Natural killer cell treated with Interleukin-12 subunit alpha and Interleukin-12 subunit beta and Interleukin-15 and Interleukin-18, amount 100 ng/mL, for 72 hours (primary cell): Measurements from ENCODE around the gene SPG11. TPM values are rescaled to one million over a fixed set of nuclear protein-coding genes. Genes with fewer than 3 reads are reported as not detected.
"Not testable (repeated sequence)": the region's sequence is repeated elsewhere in the genome, so short reads cannot be mapped to it uniquely, and the experiment has no call there.

Experiments used
- ATAC-seq, 2 donors: fragments of 150-1000 bp; cut with Tn5 transposase in 1 of 2; sonication (Bioruptor Pico), chemical (Tn5 transposase) in 1 of 2; 2 replicates each; pipeline ENCODE4 v1.10.0; 2021
- DNase-seq: peaks from one replicate; pipeline ENCODE4 v3.0.0; 2022; ENCODE audit warnings: low spot score
- H3K27ac Mint-ChIP-seq, 2 donors: 1 replicate in 1 of 2; 2 replicates in 1 of 2; pipeline ENCODE4 v1.8.0; 2022; ENCODE audit warnings: mixed read lengths in 2 of 2, mild to moderate bottlenecking in 1 of 2, moderate library complexity in 1 of 2
- H3K27me3 Mint-ChIP-seq, 2 donors: 1 replicate in 1 of 2; 2 replicates in 1 of 2; pipeline ENCODE4 v1.8.0; 2022; ENCODE audit warnings: mixed read lengths in 2 of 2
- H3K36me3 Mint-ChIP-seq: one replicate; pipeline ENCODE4 v1.8.0; 2022; ENCODE audit warnings: mixed read lengths
- H3K4me1 Mint-ChIP-seq, 2 donors: 1 replicate in 1 of 2; 2 replicates in 1 of 2; pipeline ENCODE4 v1.8.0; 2022; ENCODE audit warnings: low read depth in 2 of 2, mixed read lengths in 2 of 2, mild to moderate bottlenecking in 1 of 2
- H3K4me3 Mint-ChIP-seq: one replicate; pipeline ENCODE4 v1.8.0; 2022; ENCODE audit warnings: mixed read lengths
- H3K9me3 Mint-ChIP-seq: 2 replicates; pipeline ENCODE4 v1.8.0; 2022; ENCODE audit warnings: mixed read lengths
- total RNA-seq, 2 donors: library from RNA; stranded (reverse); gene quantifications; one replicate each; pipeline ENCODE4 v1.2.3, GENCODE V29; 2022

The SPG11 gene
- total RNA-seq, 2 donors from 2014 or later: 86.2 to 114 TPM

DNA sequence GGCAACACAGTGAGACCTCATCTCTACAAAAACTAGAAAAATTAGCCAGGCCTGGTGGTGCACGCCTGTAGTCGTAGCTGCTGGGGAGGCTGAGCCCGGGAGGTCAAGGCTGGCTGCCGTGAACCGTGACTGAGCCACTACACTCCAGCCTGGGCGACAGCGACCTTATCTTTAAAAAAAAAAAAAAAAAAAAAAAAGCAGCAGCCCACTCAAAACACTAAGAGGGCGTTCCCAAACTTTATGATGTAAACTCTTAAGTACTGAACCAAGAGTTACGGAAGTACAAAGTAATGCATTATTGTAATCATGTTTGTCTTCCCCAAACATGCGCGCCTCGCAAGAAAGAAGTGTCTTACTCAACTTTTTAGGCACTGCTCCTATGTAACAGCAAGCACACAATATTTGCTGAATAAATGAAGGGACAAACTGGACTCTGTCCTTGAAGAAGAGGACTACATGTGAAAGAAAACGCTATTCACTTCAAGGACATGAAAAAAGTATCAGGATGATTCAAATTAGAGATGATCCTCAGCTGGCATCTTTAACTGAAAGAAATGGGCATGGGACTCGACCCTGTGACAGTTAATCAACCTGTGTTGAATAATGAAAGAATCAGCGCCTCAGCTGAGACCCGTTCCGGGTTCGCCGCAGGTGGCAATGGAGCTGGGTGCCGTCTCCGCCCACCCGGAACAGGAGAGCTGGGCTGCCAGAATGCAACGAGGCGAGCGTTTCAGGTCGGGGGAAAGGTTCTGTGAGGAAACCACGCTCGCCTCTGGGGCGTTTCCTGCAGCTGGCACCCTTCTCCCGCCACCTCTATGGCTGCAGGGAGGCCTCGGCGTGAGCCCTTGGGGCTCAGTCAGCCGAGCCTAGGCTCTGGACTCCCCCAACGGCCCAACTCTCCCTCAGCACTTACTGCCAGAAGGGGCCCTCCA, 718 bp downstream of the SPG11 start:
- H3K36me3 Mint-ChIP-seq: peaks cover 7% of the 10 kb centered on the region
- H3K9me3 Mint-ChIP-seq: no peaks in the 10 kb centered on the region
- H3K4me3 Mint-ChIP-seq: peak overlapping the region; percentile 95
- H3K27me3 Mint-ChIP-seq: no peaks in the 10 kb centered on the region
- peak; percentile 92 for DNase-seq
- peak; percentile 83 to 87 for ATAC-seq
- peak overlapping the region; percentile 97 for H3K27ac Mint-ChIP-seq
- peaks cover 39 to 58% of the 10 kb centered on the region in 2 donors for H3K4me1 Mint-ChIP-seq

DNA sequence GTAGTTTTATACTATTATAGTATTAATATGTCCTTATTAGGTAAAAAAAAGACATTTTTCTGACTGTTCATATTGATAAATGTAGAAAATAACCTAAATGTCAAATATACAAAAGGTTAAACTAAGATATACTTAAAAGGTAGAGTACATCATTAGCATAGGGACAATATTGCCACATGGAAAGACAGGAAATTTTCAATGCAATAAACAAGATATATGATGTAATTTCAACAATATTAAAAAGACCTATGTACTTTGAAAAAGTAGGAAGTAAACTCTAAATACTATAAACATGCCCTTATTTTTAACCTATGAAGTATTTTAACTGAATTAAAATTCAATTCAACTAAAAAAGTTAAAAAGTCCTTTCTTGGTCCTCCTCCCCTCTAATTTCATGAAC, 1.9 kb downstream of the SPG11 start:
- Mint-ChIP-seq H3K9me3 (no peaks in the 10 kb centered on the region), H3K4me1 (peaks cover 34 to 52% of the 10 kb centered on the region in 2 donors), H3K27me3 (no peaks in the 10 kb centered on the region), H3K27ac (peak overlapping the region; percentile 97), H3K36me3 (peaks cover 10% of the 10 kb centered on the region), H3K4me3 (peak overlapping the region; percentile 95)
- DNase-seq (no peak), ATAC-seq (no peak)

DNA sequence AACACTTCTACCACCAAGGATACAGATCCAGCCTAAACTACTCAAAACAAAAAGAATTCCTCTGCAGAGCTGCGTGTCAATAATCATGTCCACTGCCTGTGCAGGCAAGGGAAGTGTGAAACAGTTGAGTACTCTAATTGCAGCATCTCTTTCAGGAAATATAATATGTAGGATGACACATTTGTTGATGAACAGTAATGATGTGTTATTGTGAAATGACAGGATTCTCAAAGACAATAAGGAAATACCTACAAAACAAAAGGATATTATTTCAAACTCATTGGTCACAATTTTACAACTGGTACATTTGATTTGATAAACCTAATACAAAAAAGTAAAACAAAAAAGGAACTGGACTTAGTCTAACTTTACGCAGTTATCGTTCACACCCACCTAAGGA, 4.4 kb downstream of the SPG11 start:
- Mint-ChIP-seq H3K27ac (peak overlapping the region; percentile 71 to 79), H3K36me3 (peaks cover 20% of the 10 kb centered on the region)

DNA sequence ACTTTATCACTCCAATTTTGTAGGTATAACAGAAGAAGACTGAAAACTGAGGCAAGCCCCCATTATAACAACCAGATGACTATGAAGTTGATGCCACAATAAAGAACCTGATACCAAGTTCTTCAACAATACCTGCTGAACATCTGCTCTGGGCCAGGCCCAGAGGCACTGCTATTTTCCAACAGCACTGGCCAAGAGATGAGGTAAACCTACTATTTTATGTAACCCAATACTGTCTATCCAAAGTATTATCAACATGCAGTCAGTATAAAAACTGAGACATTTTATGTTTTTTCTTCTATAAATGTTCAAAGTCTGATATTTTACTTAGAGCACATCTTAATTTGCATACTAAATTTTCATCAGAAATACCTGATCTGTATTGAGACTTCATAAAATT, 6.1 kb downstream of the SPG11 start:
- Mint-ChIP-seq H3K27me3 (no peaks in the 10 kb centered on the region), H3K36me3 (peaks cover 20% of the 10 kb centered on the region), H3K27ac (no peak overlapping the region), H3K9me3 (no peaks in the 10 kb centered on the region), H3K4me1 (peaks cover 27 to 37% of the 10 kb centered on the region in 2 donors), H3K4me3 (no peak overlapping the region)
- DNase-seq (no peak), ATAC-seq (no peak)

More for the DNA sequence above, 4.4 kb downstream of the SPG11 start:
- no peaks in the 10 kb centered on the region for H3K9me3 Mint-ChIP-seq
- peaks cover 26 to 47% of the 10 kb centered on the region in 2 donors for H3K4me1 Mint-ChIP-seq
- H3K27me3 Mint-ChIP-seq: no peaks in the 10 kb centered on the region
- DNase-seq (no peak), ATAC-seq (no peak)
- H3K4me3 Mint-ChIP-seq: peak overlapping the region; percentile 58

DNA sequence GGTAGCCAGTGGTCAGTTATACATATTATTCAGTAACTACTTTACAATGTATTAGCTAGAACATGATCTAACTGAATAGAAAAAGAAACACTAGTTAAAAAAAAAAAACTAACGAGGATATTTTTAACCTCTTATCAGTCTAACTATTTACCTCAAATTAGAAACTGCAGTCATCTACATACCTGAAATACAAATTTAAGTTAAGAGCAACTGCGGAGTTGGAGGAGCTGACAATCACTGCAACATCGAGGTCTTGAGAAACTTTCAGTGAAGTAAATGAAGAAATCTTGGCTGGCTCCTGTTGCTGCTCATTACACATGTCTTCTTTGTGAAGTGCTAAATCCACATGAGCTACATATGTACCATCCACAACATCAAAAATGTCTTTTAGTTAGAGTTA, 6.5 kb downstream of the SPG11 start:
- ATAC-seq: no peak
- H3K4me1 Mint-ChIP-seq: peaks cover 26 to 36% of the 10 kb centered on the region in 2 donors

DNA sequence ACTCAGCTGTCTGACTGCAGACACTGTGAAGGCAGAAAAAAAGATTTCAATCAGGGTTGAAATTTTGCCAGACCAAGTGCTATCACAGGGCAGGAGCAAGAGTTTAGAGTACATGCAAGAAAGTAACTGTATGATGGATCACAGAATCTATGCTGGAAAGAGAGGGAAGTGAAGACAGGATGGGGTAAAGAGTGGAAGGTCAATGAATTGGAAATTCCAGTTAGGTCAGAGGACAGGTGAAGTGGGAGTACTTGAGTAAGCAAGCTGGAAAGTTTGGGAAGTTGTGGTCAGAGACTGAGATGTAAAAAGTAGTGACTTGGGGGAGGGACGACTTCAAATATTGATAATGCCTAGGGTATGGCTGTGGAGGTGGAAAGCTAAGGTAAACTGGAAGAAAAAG, 7.2 kb downstream of the SPG11 start:
- ATAC-seq (no peak), DNase-seq (no peak)
- no peak overlapping the region for H3K4me3 Mint-ChIP-seq
- peak overlapping the region; percentile 4 to 28 for H3K27ac Mint-ChIP-seq
- H3K36me3 Mint-ChIP-seq: peaks cover 25% of the 10 kb centered on the region
- H3K27me3 Mint-ChIP-seq: no peaks in the 10 kb centered on the region
- no peaks in the 10 kb centered on the region for H3K9me3 Mint-ChIP-seq
- peaks cover 24 to 38% of the 10 kb centered on the region in 2 donors for H3K4me1 Mint-ChIP-seq

More for the DNA sequence above, 6.5 kb downstream of the SPG11 start:
- no peak overlapping the region for H3K4me3 Mint-ChIP-seq
- no peaks in the 10 kb centered on the region for H3K27me3 Mint-ChIP-seq
- peak overlapping the region; percentile 4 to 28 for H3K27ac Mint-ChIP-seq
- H3K9me3 Mint-ChIP-seq: no peaks in the 10 kb centered on the region
- no peak for DNase-seq
- H3K36me3 Mint-ChIP-seq: peaks cover 20% of the 10 kb centered on the region

DNA sequence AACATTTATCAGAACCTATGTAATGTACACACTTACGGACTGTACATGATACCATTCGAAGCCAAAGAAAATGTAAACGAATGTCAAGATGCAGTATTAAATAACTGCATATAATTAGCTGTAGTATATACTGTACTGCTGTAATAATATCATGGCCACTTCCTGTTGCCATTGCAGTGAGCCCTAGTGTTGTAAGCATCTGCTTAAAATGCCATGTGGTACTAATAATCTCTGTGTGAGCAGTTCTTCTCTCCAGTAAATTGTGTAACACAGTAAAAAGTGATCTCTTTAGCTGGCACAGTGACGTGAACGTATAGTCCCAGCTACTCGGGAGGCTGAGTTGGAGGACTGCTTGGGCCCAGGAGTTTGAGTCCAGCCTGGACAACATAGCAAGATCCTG, 8.6 kb downstream of the SPG11 start:
- ATAC-seq (no peak), DNase-seq (no peak)
- H3K27ac Mint-ChIP-seq: peak overlapping the region in 1 of 2 donors; percentile 42
- H3K4me3 Mint-ChIP-seq: no peak overlapping the region
- H3K36me3 Mint-ChIP-seq: peaks cover 27% of the 10 kb centered on the region
- no peaks in the 10 kb centered on the region for H3K27me3 Mint-ChIP-seq
- H3K4me1 Mint-ChIP-seq: peaks cover 27 to 31% of the 10 kb centered on the region in 2 donors
- no peaks in the 10 kb centered on the region for H3K9me3 Mint-ChIP-seq

DNA sequence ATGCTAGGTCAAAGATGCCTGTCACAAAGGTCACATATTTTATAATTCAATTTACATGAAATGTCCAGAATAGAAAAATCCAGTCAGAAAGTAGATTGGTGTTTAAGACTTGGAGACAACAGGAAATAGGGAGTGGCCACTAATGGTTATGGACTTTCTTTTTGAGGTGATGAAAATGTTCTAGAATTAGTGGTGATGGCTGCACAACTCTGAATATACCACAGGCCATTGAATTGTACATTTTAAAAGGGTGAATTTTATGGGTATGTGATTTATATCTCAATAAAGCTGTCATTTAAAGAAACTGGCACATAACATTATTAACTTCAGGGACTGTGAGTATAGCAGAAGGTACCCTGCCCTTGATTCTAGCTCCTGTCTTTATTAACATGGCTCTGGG, 15.8 kb downstream of the SPG11 start:
- no peaks in the 10 kb centered on the region for H3K27me3 Mint-ChIP-seq
- peaks cover 10% of the 10 kb centered on the region for H3K9me3 Mint-ChIP-seq
- peak overlapping the region; percentile 69 for H3K27ac Mint-ChIP-seq
- peak overlapping the region; percentile 23 for H3K4me3 Mint-ChIP-seq
- no peak for ATAC-seq
- H3K4me1 Mint-ChIP-seq: peaks cover 44 to 57% of the 10 kb centered on the region in 2 donors
- DNase-seq: no peak
- peaks cover 47% of the 10 kb centered on the region for H3K36me3 Mint-ChIP-seq

DNA sequence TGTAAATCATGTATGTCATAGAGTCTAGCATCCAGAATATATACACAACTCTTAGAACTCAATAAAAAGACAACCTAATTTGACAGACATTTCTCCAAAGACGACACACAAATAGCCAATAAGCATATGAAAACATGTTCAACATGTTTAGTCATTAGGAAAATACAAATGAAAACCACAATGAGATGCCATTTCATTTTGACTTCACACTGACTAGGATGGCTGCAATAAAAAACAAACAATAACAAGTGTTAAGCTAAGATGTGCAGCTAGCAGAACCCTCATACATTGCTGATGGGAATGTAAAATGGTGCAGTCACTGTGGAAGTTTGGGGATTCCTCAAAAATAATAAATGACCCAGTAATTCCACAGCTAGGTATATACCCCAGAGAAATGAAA, 16.4 kb downstream of the SPG11 start:
- Mint-ChIP-seq H3K9me3 (peaks cover 10% of the 10 kb centered on the region), H3K36me3 (peaks cover 47% of the 10 kb centered on the region), H3K27me3 (no peaks in the 10 kb centered on the region), H3K4me1 (peaks cover 44 to 57% of the 10 kb centered on the region in 2 donors), H3K4me3 (peak overlapping the region; percentile 23), H3K27ac (peak overlapping the region; percentile 69)
- peak; percentile 59 to 76 for ATAC-seq
- DNase-seq: no peak

DNA sequence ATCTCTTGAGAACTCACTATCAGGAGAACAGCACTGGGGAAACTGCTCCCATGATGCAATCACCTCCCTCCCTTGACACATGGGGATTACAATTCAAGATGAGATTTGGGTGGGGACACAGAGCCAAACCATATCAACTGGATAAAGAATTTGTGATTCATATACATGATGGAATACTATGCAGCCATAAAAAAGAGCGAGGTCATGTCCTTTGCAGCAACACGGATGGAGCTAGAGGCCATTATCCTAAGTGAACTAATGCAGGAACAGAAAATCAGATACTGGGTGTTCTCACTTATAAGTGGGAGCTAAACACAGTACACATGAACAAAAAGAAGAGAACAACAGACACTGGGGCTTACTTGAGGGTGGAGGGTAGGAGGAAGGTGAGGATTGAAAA, 17.0 kb downstream of the SPG11 start:
- ATAC-seq (no peak), DNase-seq (no peak)
- H3K27ac Mint-ChIP-seq: peak overlapping the region; percentile 69
- peaks cover 47% of the 10 kb centered on the region for H3K36me3 Mint-ChIP-seq
- H3K9me3 Mint-ChIP-seq: peaks cover 10% of the 10 kb centered on the region
- peaks cover 46 to 53% of the 10 kb centered on the region in 2 donors for H3K4me1 Mint-ChIP-seq
- H3K27me3 Mint-ChIP-seq: no peaks in the 10 kb centered on the region
- peak overlapping the region; percentile 15 for H3K4me3 Mint-ChIP-seq

DNA sequence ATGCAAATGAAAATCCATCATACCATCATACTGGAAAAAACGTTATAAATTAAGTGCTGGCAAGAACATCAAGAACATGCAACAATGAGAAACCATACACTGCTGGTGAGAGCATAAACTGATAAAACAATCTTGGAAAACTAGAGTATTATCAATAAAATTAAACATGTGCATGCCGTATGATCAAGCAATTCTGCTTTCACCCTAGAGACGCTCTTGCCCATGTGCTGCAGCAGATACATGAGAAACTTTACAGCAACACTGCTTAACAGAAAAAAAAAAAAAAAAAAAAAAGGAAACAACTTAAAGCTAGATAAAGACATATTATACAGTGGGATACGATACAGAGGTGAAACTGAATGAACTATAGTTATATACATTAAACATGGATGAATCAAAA, 21.8 kb downstream of the SPG11 start:
- no peak for ATAC-seq
- Mint-ChIP-seq H3K36me3 (peaks cover 33% of the 10 kb centered on the region), H3K27me3 (no peaks in the 10 kb centered on the region), H3K4me1 (peaks cover 33 to 34% of the 10 kb centered on the region in 2 donors), H3K9me3 (peaks cover 10% of the 10 kb centered on the region), H3K27ac (peak overlapping the region in 1 of 2 donors; percentile 36), H3K4me3 (no peak overlapping the region)
- DNase-seq: no peak

DNA sequence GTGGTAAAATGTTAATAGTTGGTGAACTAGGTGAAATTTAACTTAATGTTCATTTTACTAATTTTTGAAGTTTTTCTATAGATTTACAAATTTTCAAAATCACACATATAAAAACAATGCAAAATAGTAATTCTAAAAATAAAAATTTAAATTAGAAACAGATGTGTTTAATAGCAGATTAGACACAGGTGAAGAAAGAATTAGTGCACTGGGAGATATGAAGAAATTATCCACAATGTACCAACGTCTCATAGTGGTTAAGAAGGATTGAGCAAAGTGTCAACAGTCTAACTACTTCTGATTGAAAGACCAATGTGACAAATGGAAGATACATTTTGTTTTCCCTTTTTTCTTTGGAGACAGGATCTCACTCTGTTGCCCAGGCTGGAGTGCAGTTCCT, 26.5 kb downstream of the SPG11 start:
- Mint-ChIP-seq H3K27ac (no peak overlapping the region), H3K27me3 (no peaks in the 10 kb centered on the region), H3K36me3 (peaks cover 13% of the 10 kb centered on the region), H3K9me3 (no peaks in the 10 kb centered on the region), H3K4me1 (peaks cover 13 to 26% of the 10 kb centered on the region in 2 donors), H3K4me3 (no peak overlapping the region)
- ATAC-seq: no peak
- DNase-seq: no peak

DNA sequence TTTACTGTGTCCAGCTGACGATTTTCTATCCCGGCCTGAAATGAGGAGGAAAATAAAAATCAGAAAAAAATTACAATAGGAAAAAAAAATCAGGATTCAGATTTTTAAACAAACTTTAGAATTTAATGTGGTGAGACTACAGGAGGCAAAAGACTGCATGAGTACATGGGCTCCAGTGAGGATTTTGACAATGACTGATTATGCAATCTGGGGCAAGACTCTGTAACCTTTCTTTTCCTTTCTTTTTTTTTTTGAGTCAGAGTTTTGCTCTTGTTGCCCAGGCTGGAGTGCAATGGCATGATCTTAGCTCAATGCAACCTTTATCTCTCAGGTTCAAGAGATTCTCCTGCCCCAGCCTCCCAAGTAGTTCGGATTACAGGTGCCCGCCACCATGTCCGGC, 29.9 kb downstream of the SPG11 start:
- Mint-ChIP-seq H3K9me3 (no peaks in the 10 kb centered on the region), H3K36me3 (peaks cover 17% of the 10 kb centered on the region), H3K4me3 (peak overlapping the region; percentile 86), H3K27me3 (no peaks in the 10 kb centered on the region), H3K4me1 (peaks cover 18 to 28% of the 10 kb centered on the region in 2 donors), H3K27ac (peak overlapping the region; percentile 100)
- peak; percentile 85 to 91 for ATAC-seq
- DNase-seq: no peak

DNA sequence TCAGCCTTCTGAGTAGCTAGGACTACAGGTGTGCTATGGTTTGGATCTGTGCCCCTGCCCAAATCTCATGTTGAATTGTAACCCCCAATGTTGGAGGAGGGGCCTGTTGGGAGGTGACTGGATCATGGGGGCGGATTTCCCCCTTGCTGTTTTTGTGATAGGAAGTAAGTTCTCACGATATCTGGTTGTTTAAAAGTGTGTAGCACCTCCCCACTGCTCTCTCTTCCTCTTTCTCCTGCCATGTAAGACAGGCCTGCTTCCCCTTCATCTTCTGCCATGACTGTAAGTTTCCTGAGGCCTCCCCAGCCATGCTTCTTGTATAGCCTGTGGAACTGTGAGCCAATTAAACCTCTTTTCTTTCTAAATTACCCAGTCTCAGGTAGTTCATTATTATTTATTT, 38.2 kb downstream of the SPG11 start:
- not testable (repeated sequence) for DNase-seq, H3K27me3 Mint-ChIP-seq, ATAC-seq, H3K4me3 Mint-ChIP-seq, H3K9me3 Mint-ChIP-seq, H3K4me1 Mint-ChIP-seq
- H3K27ac Mint-ChIP-seq: peak overlapping the region in 1 of 2 donors; percentile 7
- H3K36me3 Mint-ChIP-seq: peaks cover 24% of the 10 kb centered on the region
